Measurements from ENCODE around the gene AUH.

DNA sequence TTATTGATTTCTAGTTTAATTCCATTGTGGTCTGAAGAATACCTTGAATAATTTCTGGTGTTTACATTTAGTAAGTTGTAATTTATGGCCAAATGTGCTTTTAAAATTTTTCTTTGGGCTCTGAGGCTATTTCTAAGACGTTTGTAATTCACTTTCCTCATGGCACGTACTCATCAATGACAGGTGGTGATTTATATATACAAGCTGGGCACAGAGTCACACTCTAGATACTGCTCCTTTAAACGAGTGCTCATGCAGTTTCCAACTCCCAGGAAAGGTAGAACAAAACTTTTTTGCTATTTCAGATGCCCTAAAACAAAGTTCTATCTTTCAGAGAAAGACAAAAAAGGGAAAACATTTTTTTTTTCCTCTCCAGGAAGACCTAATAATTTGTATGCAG is 146.9 kb downstream of the AUH start:
- TF ChIP-seq EZH2 (IDR thresholded peaks at IDR 0.05; ENCODE audit: low read length, missing control alignments): no peak
- TF ChIP-seq, protein P1, sequence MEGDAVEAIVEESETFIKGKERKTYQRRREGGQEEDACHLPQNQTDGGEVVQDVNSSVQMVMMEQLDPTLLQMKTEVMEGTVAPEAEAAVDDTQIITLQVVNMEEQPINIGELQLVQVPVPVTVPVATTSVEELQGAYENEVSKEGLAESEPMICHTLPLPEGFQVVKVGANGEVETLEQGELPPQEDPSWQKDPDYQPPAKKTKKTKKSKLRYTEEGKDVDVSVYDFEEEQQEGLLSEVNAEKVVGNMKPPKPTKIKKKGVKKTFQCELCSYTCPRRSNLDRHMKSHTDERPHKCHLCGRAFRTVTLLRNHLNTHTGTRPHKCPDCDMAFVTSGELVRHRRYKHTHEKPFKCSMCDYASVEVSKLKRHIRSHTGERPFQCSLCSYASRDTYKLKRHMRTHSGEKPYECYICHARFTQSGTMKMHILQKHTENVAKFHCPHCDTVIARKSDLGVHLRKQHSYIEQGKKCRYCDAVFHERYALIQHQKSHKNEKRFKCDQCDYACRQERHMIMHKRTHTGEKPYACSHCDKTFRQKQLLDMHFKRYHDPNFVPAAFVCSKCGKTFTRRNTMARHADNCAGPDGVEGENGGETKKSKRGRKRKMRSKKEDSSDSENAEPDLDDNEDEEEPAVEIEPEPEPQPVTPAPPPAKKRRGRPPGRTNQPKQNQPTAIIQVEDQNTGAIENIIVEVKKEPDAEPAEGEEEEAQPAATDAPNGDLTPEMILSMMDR (conservative IDR thresholded peaks at IDR 0.05 in 1 of 2, IDR thresholded peaks at IDR 0.05 in 1 of 2; ENCODE audit: low read depth in 1 of 2, low read length in 2 of 2): no peak

Data from fibroblast of lung (primary cell).